Prostate gland (tissue), 2 donors: Measurements from ENCODE around the gene SLAMF8.

Source experiments
- POLR2A ChIP-seq: fragments of 450-650 bp; IDR thresholded peaks from one replicate; pipeline ENCODE4 v1.6.1; 2016; ENCODE audit warnings: antibody characterized with exemption, mild to moderate bottlenecking
- TF ChIP-seq, protein P1 (sequence below), 4 experiments: fragments of 200-600 bp in 2 of 4; fragments of 450-650 bp in 2 of 4; sonication (generic) in 2 of 4; IDR thresholded peaks; 1 replicate in 3 of 4; 2 replicates in 1 of 4; pipeline ENCODE4 v1.5.1; 2016 to 2019; ENCODE audit warnings: antibody characterized with exemption in 4 of 4, mild to moderate bottlenecking in 2 of 4, moderate library complexity in 2 of 4

DNA sequence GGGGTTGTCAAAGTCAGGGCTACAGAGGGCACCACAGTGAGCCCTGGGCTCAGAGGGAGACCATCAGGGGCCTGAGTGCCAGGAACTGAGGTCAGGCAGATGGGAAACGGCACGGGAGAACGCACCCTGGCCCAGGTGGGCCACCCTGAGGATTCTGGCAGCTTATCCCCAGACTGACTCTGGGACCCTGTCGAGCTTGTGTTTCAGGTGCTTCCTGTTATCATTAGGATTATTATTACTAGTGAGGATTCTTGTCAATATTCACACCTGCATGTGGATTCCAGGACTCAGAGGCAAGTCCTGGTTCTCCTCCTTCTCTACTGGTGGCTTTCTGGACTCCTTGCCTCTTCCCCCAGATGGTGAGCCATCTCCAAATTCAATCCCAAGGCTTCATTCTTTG, 20.6 kb downstream of the SLAMF8 start:
- no peak for TF ChIP-seq POLR2A
- TF ChIP-seq, protein P1, sequence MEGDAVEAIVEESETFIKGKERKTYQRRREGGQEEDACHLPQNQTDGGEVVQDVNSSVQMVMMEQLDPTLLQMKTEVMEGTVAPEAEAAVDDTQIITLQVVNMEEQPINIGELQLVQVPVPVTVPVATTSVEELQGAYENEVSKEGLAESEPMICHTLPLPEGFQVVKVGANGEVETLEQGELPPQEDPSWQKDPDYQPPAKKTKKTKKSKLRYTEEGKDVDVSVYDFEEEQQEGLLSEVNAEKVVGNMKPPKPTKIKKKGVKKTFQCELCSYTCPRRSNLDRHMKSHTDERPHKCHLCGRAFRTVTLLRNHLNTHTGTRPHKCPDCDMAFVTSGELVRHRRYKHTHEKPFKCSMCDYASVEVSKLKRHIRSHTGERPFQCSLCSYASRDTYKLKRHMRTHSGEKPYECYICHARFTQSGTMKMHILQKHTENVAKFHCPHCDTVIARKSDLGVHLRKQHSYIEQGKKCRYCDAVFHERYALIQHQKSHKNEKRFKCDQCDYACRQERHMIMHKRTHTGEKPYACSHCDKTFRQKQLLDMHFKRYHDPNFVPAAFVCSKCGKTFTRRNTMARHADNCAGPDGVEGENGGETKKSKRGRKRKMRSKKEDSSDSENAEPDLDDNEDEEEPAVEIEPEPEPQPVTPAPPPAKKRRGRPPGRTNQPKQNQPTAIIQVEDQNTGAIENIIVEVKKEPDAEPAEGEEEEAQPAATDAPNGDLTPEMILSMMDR (IDR thresholded peaks at IDR 0.05), result no peak
